ENCODE data around the gene DMP1.
"Not testable (repeated sequence)": the region's sequence is repeated elsewhere in the genome, so short reads cannot be mapped to it uniquely, and the experiment has no call there.

DNA sequence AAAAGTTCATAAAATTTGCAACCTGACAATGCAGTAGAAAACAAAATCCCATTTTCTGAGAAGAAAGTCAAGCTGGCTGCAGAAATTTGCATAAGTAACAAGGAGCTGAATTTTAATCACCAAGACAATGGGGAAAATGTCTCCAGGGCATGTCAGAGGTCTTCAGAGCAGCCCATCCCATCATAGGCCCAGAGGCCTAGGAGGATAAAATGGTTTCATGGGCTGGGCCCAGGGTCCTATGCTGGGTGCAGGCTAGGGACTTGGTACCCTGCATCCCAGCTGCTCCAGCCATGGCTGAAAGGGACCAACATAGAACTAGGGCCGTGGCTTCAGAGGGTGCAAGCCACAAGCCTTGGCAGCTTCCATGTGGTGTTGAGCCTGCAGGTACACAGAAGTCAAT, 42.0 kb downstream of the DMP1 start:
- TF ChIP-seq, protein P1, sequence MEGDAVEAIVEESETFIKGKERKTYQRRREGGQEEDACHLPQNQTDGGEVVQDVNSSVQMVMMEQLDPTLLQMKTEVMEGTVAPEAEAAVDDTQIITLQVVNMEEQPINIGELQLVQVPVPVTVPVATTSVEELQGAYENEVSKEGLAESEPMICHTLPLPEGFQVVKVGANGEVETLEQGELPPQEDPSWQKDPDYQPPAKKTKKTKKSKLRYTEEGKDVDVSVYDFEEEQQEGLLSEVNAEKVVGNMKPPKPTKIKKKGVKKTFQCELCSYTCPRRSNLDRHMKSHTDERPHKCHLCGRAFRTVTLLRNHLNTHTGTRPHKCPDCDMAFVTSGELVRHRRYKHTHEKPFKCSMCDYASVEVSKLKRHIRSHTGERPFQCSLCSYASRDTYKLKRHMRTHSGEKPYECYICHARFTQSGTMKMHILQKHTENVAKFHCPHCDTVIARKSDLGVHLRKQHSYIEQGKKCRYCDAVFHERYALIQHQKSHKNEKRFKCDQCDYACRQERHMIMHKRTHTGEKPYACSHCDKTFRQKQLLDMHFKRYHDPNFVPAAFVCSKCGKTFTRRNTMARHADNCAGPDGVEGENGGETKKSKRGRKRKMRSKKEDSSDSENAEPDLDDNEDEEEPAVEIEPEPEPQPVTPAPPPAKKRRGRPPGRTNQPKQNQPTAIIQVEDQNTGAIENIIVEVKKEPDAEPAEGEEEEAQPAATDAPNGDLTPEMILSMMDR (IDR thresholded peaks at IDR 0.05; ENCODE audit: low read depth, low read length): not testable (repeated sequence)
- not testable (repeated sequence) for TF ChIP-seq EZH2phosphoT487 (IDR thresholded peaks at IDR 0.05; ENCODE audit: low read depth)

All from OCI-LY3 (cell line).